GM19099 (cell line): ENCODE measurements around the gene MYL2.

ENCODE experiments used
- POLR2A ChIP-seq: IDR thresholded peaks from 3 replicates; pipeline ENCODE4 v1.6.1; 2011; ENCODE audit warnings: low read depth; ENCODE audit not compliant: insufficient read length; ENCODE audit errors: extremely low read depth

The MYL2 gene

DNA sequence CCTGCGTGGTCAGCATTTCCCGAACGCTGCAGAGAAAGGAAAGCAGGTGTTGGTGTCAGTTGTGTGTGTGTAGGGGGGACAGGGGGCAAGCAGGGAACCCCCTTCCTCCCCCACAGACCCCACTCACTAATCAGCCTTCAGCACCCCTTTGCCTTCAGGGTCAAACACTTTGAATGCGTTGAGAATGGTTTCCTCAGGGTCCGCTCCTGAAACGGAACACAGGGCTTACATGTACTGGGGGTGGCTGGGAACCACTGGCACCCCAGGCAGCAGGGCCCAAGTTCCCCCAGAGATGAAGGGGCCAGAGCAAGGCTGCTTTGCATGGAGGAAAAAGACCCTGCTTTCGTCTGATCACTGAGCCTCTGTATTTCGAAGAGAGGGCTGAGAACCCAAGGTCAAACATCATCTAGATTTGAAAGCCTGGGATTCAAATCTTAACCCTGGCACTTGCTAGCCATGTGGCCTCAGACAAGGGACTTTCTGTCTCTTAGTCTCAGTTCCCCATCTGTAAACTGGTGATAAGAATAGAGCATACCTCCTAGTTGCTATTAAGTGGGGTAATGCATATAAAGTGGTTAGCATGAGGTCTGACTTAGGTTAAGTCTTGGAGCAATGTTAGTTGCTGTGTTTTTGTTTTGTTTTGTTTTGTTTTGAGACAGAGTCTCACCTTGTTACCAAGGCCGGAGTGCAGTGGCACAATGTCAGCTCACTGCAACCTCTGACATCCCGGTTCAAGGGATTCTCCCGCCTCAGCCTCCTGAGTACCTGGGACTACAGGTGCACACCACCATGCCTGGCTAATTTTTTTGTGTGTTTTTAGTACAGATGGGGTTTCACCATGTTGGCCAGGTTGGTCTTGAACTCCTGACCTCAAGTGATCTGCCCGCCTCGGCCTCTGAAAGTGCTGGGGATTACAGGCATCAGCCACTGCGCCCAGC lies 7.0 kb downstream of the MYL2 start:
- peak; percentile 40 for TF ChIP-seq POLR2A

- no peak for TF ChIP-seq POLR2A
These were observed 8.1 kb downstream of the MYL2 start for GRCh38 chr12:110912263-110912662.

GRCh38 chr12:110908377-110909152 lies 11.8 kb downstream of the MYL2 start:
- TF ChIP-seq POLR2A: no peak

DNA sequence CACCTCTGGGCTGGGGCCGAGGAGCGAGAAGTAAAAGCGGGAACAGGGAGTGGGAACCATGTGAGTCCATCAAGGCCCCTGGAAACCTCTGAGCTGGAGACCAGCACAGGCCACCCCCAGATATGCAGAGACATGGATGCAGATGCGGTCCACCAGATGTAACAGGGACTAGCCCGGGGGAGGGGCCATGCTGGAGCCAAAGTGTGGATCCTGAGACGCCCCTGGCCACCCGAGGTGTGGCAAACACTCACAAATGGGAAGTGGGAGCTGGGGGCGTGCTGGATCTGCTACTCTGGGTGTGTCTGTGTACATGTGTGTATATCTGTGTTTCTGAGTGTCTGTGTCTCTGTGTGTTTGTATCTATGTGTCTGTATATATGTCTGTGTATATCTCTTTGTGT lies 12.8 kb downstream of the MYL2 start:
- no peak for TF ChIP-seq POLR2A

DNA sequence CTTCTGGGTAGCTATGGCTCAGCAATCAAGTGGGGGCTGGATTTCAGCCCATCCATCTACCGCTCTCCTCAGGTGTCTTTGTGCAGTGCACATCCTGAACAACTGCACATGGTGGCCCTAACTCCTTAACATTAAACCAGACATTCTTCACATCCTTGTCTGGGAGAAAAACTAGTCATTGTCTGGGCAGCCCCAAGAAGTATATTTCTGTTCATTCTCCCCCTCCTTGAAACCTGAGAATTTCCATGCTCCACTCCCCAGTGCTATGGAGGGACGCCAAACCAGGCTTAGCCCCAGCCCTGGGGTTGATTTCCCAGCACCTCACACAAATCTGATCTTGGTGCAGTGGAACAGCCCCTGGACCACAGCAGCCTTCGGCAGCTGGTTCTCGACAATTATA lies 13.4 kb downstream of the MYL2 start:
- TF ChIP-seq POLR2A: no peak

GRCh38 chr12:110906516-110906915 lies 13.9 kb downstream of the MYL2 start:
- TF ChIP-seq POLR2A: no peak

DNA sequence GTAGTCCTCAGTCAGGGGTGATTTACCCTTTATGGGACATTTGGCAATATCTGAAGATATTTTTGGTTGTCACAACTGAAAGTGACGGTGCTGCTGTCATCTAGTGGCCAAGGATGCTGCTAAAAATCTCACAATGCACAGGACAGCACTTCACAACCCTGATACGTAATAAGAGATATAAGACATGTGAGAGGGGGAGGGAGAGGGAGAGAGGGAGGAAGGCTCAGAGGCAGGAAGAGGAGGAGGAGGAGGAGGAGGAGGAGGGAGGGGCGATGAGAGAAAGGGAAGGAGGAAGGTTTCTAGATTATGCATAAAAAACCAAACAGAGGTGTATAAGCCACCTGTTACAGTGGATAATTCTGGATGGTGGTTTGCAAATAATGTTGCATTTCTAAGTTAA lies 14.3 kb downstream of the MYL2 start:
- TF ChIP-seq POLR2A: no peak

- no peak for TF ChIP-seq POLR2A
These were observed 16.9 kb downstream of the MYL2 start for GRCh38 chr12:110903511-110903910.

- TF ChIP-seq POLR2A: no peak
These were observed 19.0 kb downstream of the MYL2 start for GRCh38 chr12:110901401-110901800.

- TF ChIP-seq POLR2A: no peak
These were observed 23.8 kb downstream of the MYL2 start for GRCh38 chr12:110896559-110896958.

DNA sequence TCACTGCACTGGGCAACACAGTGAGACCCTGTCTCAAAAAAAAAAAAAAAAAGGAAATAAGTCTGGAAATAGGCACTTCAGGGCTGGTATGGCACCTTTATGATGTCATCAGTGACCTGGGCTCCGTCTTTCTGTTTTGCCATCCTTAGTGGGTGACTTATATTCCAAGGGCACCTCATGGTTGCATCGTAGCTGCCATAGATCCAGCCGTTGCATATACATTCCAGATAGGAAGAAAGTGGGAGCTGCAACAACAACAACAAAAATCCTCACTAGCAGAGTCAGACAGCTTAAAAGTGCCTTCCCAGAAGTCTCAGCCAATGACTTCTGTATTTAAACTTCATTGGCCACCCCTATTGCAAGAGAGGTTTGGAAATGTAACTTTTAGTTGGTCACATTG lies 26.4 kb downstream of the MYL2 start:
- no peak for TF ChIP-seq POLR2A

- no peak for TF ChIP-seq POLR2A
These were observed 31.0 kb downstream of the MYL2 start for GRCh38 chr12:110889361-110889760.

- TF ChIP-seq POLR2A: no peak
These were observed 32.0 kb downstream of the MYL2 start for GRCh38 chr12:110888256-110888991.

DNA sequence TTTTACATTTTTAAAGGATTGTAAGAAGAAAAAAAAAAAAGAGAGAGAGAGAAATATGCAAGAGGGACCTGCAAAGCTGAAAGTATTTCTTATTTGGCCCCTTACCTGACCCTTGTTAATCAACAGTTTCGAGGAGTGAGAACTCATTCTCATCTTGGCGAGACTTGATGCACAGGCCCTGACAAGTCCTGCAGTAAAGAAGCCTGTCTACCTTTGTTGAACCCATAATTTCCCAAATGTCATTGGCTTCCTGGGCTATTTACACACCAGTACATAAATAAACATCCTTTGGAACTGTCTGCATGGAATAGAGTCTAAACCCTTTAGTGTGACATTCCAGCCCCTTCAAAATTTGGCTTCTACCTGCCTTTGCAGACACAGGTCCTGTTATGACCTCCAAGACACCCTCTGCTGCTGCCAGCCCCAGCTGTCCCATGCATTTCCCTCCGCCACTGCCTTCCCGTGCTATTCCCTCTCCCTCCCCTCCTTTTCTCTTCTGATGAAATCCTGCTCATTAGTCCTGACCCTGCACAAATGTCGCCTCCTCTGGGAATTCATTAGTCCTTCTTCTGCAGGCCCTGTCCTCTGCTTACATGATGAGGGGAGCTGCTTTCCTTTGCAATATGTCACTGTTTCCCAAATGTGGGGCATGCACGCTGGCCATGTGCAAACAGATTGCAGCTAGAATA lies 35.1 kb downstream of the MYL2 start:
- no peak for TF ChIP-seq POLR2A

GRCh38 chr12:110883251-110883650 lies 37.1 kb downstream of the MYL2 start:
- TF ChIP-seq POLR2A: no peak
